HG03575 (cell line): ENCODE results near the gene SMCO2.

Experiments used
- ATAC-seq: cut with Tn5 transposase; IDR thresholded peaks from one replicate; pipeline ENCODE4 v1.9.1; 2021; ENCODE audit not compliant: unreplicated experiment, insufficient number of reproducible peaks, low FRiP score; ENCODE audit errors: extremely low read depth

The SMCO2 gene

GRCh38 chr12:27491226-27491625 is 44.7 kb downstream of the SMCO2 start:
- ATAC-seq: no peak

GRCh38 chr12:27493260-27493940 is 46.9 kb downstream of the SMCO2 start:
- ATAC-seq: no peak

DNA sequence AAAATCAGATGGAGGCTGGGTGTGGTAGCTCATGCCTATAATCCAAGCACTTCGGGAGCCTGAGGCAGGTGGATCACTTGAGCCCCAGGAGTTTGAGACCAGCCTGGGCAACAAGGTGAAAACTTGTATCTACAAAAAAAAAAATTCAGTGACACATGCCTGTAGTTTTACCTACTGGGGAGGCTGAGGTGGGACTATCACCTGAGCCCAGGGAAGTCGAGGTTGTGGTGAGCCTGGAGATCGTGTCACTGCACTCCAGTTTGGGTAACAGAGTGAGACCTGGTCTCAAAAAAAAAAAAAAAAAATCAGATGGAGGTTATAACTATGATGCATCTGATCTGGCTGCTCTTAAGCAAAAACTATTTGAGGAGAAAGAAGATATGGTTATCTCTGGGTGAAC is 50.9 kb downstream of the SMCO2 start:
- ATAC-seq: no peak

DNA sequence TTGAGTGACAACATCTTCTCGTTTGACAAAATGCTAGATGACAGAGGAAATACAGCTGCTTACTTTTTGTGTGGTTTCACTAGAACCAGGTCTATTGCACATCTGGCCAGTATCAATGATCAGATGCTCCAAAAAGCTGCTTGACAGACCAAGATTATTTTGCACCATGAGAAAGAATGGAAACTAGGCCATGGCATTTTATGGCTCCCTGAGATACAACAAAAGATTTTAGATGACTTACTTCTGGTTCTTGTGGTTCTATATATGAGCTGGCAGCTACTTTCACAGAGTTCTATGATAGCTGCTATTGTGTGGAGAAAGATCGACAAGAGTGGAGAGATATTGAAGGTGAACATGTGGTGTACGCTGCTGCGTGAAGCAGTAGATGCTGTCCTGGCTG is 51.6 kb downstream of the SMCO2 start:
- peak; percentile 78 for ATAC-seq

DNA sequence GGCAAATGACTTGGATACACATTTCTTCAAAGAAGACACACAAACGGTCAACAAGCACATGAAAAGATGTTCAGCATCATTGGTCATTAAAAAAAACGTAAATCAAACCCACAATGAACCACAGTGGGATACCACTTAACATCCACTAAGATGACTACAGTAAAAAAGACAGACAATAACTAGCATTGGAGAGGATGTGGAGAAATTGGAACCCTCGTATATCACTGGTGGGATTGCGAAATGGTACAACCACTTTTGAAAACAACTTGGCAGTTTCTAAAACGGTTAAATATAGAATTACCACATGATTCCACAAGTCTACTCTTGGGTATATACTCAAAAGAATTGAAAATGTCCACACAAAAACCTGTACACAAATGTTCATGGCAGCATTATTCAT is 52.2 kb downstream of the SMCO2 start:
- ATAC-seq: no peak

DNA sequence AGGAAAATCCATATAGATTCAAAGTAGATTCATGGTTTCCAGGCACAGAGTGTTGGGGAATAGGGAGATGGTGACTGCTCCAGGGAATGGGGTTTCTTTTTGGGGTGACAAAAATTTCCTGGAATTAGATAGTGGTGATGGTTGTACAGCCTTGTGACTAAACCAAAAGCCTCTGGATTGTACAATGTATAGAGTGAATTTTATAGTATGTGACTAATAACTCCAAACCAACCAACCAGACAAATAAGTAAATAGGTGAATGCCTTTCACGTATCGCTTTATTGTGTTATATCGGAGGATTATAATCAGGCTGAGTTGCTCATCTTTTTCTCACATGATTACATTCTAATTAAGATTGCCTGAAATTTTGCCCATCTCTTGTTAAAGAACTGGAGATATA is 52.8 kb downstream of the SMCO2 start:
- no peak for ATAC-seq

- ATAC-seq: no peak
Measured at GRCh38 chr12:27500546-27500945, 54.0 kb downstream of the SMCO2 start.

GRCh38 chr12:27502021-27502435 is 55.5 kb downstream of the SMCO2 start:
- no peak for ATAC-seq

- ATAC-seq: no peak
Measured at GRCh38 chr12:27504507-27504906, 58.0 kb downstream of the SMCO2 start.

GRCh38 chr12:27505109-27505508 is 58.6 kb downstream of the SMCO2 start:
- no peak for ATAC-seq

DNA sequence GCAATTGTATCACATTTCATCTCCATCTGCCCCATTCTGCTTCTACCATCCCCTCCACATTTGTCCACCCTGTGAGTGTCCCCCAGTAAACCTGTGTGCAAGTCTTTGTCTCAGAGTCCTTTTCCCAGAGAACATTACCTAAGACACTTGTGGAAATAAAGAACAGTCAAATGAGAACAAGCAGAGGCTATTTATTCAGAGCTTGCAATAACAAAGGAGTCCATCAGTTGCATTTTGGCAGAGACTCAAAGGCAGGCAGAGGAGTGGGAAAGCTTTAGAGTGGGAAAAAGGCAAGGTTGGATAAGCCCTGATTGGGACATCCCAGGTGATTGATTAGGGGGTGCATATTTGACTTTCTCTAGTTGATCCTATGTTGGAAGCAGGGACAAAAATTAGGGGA is 59.2 kb downstream of the SMCO2 start:
- ATAC-seq: no peak

DNA sequence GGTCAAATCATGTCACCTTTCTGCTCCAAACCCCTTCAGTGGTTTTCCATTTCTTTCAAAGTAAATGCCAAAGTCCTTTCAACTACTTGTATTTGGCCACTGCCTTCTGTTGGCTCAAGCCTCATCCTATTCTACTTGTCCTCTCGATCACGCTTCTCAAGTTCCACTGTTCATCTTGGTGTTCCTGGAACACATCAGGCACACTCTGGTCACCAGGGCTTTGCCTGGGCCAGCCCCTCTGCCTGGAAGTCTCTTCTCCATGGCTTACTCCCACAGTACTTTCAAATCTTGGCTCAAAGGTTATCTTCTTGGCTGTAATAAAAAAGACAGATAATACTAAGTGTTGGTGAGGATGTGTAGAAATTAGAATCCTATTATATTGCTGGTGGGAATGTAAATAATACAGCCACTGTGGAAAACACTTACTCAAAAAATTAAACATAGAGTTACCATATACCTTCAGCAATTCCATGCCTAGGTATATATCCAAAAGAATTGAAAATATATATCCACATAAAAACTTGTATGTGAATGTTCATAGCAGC is 60.2 kb downstream of the SMCO2 start:
- ATAC-seq: no peak

DNA sequence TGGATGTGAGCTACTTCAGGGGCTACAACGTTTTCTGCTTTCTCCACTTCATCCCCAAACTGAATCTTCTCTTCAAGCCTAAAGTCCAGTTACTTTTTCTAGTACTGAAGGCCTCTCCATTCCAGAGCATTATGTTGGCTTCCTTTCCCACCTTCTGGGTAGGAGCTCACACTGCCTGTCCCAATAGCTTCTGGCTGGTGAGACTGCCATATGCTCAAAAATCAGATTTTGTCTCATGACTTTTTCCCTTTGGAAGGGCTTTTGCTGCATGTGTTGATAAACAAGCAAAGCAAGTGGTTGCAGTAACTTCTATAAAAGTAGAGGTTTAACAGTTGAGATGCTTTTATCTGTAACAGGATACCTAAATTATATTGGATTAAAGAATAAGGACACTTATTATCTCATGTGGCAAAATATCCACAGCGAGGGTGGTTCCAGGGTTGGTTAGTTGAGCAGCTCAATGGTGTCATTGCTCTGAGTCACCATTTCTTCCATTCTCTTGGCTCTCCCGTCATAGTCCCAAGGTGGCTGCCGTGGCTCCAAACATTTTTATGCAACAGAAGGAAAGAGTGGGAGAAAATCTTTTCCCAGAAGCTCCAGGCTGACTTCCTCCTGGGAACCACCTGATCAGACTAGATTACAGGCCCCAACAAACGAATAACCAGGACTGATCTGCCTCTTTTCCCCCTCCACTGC is 62.3 kb downstream of the SMCO2 start:
- no peak for ATAC-seq

DNA sequence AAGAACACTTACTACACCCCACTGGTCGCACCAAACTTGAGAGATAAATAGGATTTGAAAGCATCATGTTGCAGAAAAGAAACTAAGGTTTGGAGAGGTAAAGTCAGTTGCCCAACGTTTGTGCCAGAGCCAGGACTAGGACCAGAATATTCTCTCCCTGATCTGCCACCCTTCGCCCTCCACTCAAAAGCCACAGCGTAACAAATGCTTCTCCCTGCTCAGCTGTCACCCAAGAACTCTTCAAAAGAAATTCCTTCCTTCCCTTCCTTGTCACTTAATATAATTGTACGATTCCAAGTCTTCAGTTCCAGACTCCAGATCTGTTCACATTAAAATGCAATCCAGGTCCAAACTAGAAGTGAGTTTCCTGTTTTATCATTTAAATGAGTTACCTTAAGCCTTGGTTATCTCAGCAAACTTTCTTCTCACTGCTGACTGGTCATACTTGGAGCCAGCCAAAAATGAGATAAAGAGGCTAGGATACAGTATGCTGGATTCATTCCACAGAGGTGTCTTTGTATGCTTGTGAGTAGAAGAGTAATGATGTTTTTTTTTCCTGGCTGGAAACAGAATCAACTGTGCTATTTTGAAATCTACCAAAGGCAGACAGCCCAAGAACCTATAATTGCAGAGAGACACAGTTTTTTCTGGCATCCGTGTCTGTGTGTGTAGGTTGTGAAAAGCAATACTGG is 64.6 kb downstream of the SMCO2 start:
- no peak for ATAC-seq

DNA sequence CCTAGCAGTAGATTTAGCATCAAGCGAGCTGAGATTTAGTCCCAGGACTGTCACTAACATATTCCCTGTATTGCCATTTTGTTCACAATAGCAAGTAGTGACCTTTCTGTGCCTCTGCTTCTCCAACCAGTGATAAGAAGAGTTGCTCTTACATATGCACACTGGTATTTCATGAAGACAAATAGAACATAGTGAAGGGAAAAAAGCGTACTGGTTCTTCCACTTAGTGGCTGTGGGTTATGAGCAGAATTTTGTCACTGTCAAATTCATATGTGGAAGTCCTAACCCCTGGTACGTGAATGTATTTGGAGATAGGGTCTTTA is 65.1 kb downstream of the SMCO2 start:
- no peak for ATAC-seq

DNA sequence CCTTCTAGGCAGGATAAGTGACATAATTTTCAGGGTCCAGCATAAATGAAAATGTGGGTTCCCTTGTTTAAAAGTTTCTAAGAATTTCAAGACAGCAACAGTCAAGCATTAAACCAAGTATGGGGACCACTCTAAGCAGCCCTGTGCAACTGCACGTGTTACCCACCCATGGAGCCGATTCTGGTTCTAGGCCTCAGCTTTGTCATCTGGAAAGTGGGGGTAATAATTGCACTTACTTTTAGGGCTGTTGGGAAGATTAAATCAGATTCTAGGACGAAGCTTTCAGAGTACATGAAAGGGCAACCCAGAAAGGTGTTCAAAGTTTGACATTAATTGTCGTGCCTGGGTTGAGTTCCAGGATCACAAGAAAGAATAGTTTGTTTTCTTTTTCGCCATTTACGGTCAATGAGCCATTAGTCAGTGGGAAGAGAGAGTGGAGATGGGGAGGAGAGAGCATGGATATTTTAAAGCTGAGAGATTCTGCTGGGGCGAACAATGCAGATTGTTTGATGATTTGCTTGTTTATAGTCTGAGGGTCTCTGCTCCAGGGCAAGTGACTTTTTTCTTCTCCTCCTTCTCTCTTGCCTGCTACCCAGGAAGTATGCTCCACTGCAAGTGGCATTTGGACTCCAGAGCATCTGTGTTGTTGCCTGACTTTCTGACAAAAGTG is 66.8 kb downstream of the SMCO2 start:
- no peak for ATAC-seq

DNA sequence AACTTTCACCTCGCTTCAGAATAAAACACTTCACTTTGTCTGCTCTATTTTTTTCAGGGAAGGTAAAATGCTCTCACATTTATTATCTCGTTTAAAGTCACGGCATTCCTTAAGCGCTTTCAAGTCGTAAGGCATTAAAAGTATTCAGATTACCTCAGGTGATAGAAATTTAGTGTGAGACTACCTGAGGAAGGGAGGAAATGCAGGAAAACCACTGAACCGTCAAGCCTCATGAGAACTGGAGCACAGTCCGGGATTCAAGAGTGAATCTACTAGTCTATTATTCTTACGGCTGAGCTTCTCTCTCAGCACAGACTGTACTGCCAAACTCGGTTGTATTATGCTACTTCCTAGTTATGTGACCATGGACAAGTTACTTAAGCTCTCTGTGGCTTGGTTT is 69.1 kb downstream of the SMCO2 start:
- no peak for ATAC-seq

GRCh38 chr12:27516625-27517024 is 70.1 kb downstream of the SMCO2 start:
- no peak for ATAC-seq

- ATAC-seq: no peak
Measured at GRCh38 chr12:27517546-27517945, 71.0 kb downstream of the SMCO2 start.
